RWPE2 (cell line): ENCODE data around the gene SRC.
A peak's percentile ranks its signal among the peaks of the same experiment; 100 is the strongest.

Experiments used
- ATAC-seq: fragments of 200-7000 bp; cut with Tn5 transposase; 3 replicates; pipeline ENCODE4 v1.9.1; 2021; ENCODE audit warnings: low read depth
- DNase-seq: peaks from one replicate; pipeline ENCODE4 v3.0.0-alpha.2; 2020; ENCODE audit warnings: low spot score
- H3K27ac ChIP-seq: fragments of 450-650 bp; 2 replicates; pipeline ENCODE4 v1.5.1; 2017; ENCODE audit warnings: mild to moderate bottlenecking; ENCODE audit not compliant: poor library complexity, severe bottlenecking
- H3K27me3 ChIP-seq: fragments of 250-450 bp; sonication (Bioruptor Pico); 2 replicates; pipeline ENCODE4 v1.5.1; 2021; ENCODE audit warnings: mild to moderate bottlenecking, moderate library complexity; ENCODE audit not compliant: insufficient read depth, poor library complexity, severe bottlenecking
- H3K36me3 ChIP-seq: fragments of 250-450 bp; sonication (Bioruptor Pico); 2 replicates; pipeline ENCODE4 v1.5.1; 2020; ENCODE audit warnings: low read depth, mild to moderate bottlenecking, moderate library complexity
- H3K4me1 ChIP-seq: fragments of 250-450 bp; sonication (Bioruptor Pico); 2 replicates; pipeline ENCODE4 v1.5.1; 2021; ENCODE audit warnings: mild to moderate bottlenecking, moderate library complexity; ENCODE audit not compliant: insufficient read depth, poor library complexity, severe bottlenecking
- H3K4me3 ChIP-seq: fragments of 250-450 bp; sonication (Bioruptor Pico); 2 replicates; pipeline ENCODE4 v1.5.1; 2021; ENCODE audit warnings: mild to moderate bottlenecking, moderate library complexity; ENCODE audit not compliant: severe bottlenecking
- H3K9me3 ChIP-seq: fragments of 250-450 bp; sonication (Bioruptor Pico); 2 replicates; pipeline ENCODE4 v1.5.1; 2021; ENCODE audit warnings: mild to moderate bottlenecking, moderate library complexity; ENCODE audit not compliant: severe bottlenecking
- CTCF ChIP-seq: fragments of 450-650 bp; IDR thresholded peaks from one replicate; pipeline ENCODE4 v1.5.1; 2017; ENCODE audit warnings: mild to moderate bottlenecking, moderate library complexity; ENCODE audit not compliant: poor library complexity, severe bottlenecking

The SRC gene

GRCh38 chr20:37389241-37389747 is 43.4 kb downstream of the SRC start:
- peaks cover 4% of the 10 kb centered on the region for H3K4me1 ChIP-seq
- ATAC-seq: no peak
- H3K9me3 ChIP-seq: no peaks in the 10 kb centered on the region
- peak; percentile 81 for DNase-seq
- H3K27ac ChIP-seq: no peak overlapping the region
- no peak for TF ChIP-seq CTCF
- H3K36me3 ChIP-seq: peaks cover 89% of the 10 kb centered on the region
- no peak overlapping the region for H3K4me3 ChIP-seq
- H3K27me3 ChIP-seq: no peaks in the 10 kb centered on the region

- TF ChIP-seq CTCF: peak; percentile 49
- no peak overlapping the region for H3K4me3 ChIP-seq
- no peaks in the 10 kb centered on the region for H3K27me3 ChIP-seq
- H3K36me3 ChIP-seq: peaks cover 92% of the 10 kb centered on the region
- peaks cover 10% of the 10 kb centered on the region for H3K4me1 ChIP-seq
- DNase-seq: peak; percentile 81
- no peak overlapping the region for H3K27ac ChIP-seq
- H3K9me3 ChIP-seq: no peaks in the 10 kb centered on the region
- no peak for ATAC-seq
These were observed 43.9 kb downstream of the SRC start for GRCh38 chr20:37389844-37390275.

DNA sequence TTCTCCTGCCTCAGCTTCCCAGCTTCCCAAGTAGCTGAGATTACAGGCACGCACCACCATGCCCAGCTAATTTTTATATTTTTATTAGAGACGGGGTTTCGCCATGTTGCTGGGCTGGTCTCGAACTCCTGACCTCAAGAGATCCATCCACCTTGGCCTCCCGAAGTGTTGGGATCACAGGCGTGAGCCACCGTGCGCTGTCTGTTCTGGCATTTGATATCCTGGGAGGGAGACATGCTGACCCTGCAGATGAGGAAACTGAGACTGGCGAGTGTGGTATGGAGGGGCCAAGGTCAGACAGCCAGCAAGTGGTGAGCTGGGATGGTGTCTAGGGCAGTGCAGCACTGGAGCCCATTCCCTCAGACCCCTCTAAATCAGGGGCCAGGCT is 44.6 kb downstream of the SRC start:
- H3K9me3 ChIP-seq: no peaks in the 10 kb centered on the region
- DNase-seq (no peak), ATAC-seq (no peak)
- TF ChIP-seq CTCF: no peak
- H3K4me1 ChIP-seq: peaks cover 14% of the 10 kb centered on the region
- no peak overlapping the region for H3K27ac ChIP-seq
- peaks cover 91% of the 10 kb centered on the region for H3K36me3 ChIP-seq
- H3K27me3 ChIP-seq: no peaks in the 10 kb centered on the region
- H3K4me3 ChIP-seq: no peak overlapping the region

DNA sequence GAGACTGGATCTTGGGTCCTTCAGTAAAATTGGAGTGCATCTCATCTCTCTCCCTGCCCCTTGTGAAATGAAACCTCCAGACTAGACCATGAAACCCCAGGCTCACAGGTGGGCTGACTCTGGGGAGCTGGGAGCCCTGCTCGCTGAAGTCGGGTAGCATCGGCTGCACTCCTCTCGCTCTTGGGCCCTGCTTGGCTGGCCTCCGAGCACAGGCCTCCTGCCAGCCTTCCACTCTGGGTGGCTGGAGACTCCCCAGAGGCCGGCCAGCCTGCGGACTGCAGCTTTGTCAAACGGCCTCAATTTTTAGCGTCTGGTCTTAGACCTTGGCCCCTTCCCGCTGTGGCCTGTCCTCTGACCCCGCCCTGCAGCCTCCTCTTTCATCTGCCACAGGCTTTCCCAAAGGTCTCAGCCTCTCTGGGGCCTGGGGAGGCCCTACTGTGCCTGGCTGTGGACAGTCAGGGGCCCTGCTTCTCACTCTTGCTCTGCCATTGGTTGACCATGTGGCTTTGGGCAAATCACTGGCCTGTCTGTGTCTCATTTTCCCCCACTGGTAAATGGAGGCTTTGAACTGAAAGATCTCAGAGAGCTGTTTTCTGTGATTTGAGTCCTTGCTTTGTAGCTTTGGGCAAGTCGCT is 45.1 kb downstream of the SRC start:
- H3K9me3 ChIP-seq: no peaks in the 10 kb centered on the region
- DNase-seq (peak; percentile 80), ATAC-seq (no peak)
- TF ChIP-seq CTCF: no peak
- peaks cover 91% of the 10 kb centered on the region for H3K36me3 ChIP-seq
- no peak overlapping the region for H3K27ac ChIP-seq
- H3K27me3 ChIP-seq: no peaks in the 10 kb centered on the region
- H3K4me3 ChIP-seq: no peak overlapping the region
- peaks cover 14% of the 10 kb centered on the region for H3K4me1 ChIP-seq
